PC-9 (cell line): ENCODE measurements around the gene KPNB1. TPM values are rescaled to one million over a fixed set of nuclear protein-coding genes. Genes with fewer than 3 reads are reported as not detected.

Experiments used
- BruUV-seq: library from RNA; stranded (reverse); fragments of 400-500 nt; replicated peaks from 2 replicates; lab custom pipeline; 2021; lab: Mats Ljungman, UMichigan
- CTCF ChIA-PET: fragments of 300-600 bp; sonication (Branson Sonifier 250); formaldehyde crosslinking; loops from one replicate; lab custom pipeline; 2022; ENCODE audit warnings: antibody characterized with exemption; lab: Charles Lee
- POLR2A ChIA-PET: fragments of 300-600 bp; sonication (Branson Sonifier 250); formaldehyde crosslinking; loops from one replicate; lab custom pipeline; 2022; ENCODE audit warnings: antibody characterized with exemption; ENCODE audit not compliant: unreplicated experiment; lab: Charles Lee
- DNase-seq, 2 experiments: peaks; one replicate each; pipeline versions ENCODE4 v3.0.0 to v3.0.0-alpha.2; 2015 to 2022; ENCODE audit warnings: mixed read lengths in 1 of 2
- H2AFZ ChIP-seq: fragments of 200-600 bp; sonication (generic); 2 replicates; pipeline ENCODE4 v1.8.1; 2017; ENCODE audit warnings: antibody characterized with exemption
- H3F3A ChIP-seq: fragments of 200-600 bp; sonication (generic); 2 replicates; pipeline ENCODE4 v1.8.1; 2017; ENCODE audit warnings: antibody characterized with exemption, mild to moderate bottlenecking, low read depth; ENCODE audit not compliant: insufficient read depth
- H3K27ac ChIP-seq: fragments of 200-600 bp; sonication (generic); 2 replicates; pipeline ENCODE4 v1.6.1; 2016; ENCODE audit warnings: mixed run types
- H3K27me3 ChIP-seq: fragments of 200-600 bp; sonication (generic); 2 replicates; pipeline ENCODE4 v1.6.1; 2016; ENCODE audit warnings: low read depth, mixed run types; ENCODE audit not compliant: insufficient read depth
- H3K36me3 ChIP-seq: fragments of 200-600 bp; sonication (generic); 2 replicates; pipeline ENCODE4 v1.6.1; 2016; ENCODE audit warnings: low read depth, mixed run types
- H3K4me1 ChIP-seq: fragments of 200-600 bp; sonication (generic); replicated peaks from 2 replicates; pipeline ENCODE4 v1.6.1; 2016; ENCODE audit warnings: mixed run types; ENCODE audit not compliant: insufficient read depth
- H3K4me2 ChIP-seq: fragments of 200-600 bp; sonication (generic); 2 replicates; pipeline ENCODE4 v1.6.1; 2017; ENCODE audit warnings: mixed run types
- H3K4me3 ChIP-seq: fragments of 200-600 bp; sonication (generic); 2 replicates; pipeline ENCODE4 v1.6.1; 2016; ENCODE audit warnings: mixed run types
- H3K79me2 ChIP-seq: fragments of 200-600 bp; sonication (generic); 2 replicates; pipeline ENCODE4 v1.6.1; 2017; ENCODE audit warnings: low read depth, mixed run types
- H3K9me2 ChIP-seq: fragments of 200-600 bp; sonication (generic); 2 replicates; pipeline ENCODE4 v1.8.1; 2017; ENCODE audit warnings: mild to moderate bottlenecking; ENCODE audit not compliant: insufficient read depth
- H3K9me3 ChIP-seq: fragments of 200-600 bp; sonication (generic); 2 replicates; pipeline ENCODE4 v1.8.1; 2016; ENCODE audit warnings: low read depth; ENCODE audit not compliant: insufficient read depth
- H4K20me1 ChIP-seq: fragments of 200-600 bp; sonication (generic); 2 replicates; pipeline ENCODE4 v1.8.1; 2017; ENCODE audit not compliant: insufficient read depth
- CTCF ChIP-seq: fragments of 200-600 bp; sonication (generic); conservative IDR thresholded peaks from 2 replicates; pipeline ENCODE4 v1.6.1; 2017; ENCODE audit warnings: mixed run types, antibody characterized with exemption, mild to moderate bottlenecking, moderate library complexity
- EZH2 ChIP-seq: fragments of 200-600 bp; sonication (generic); IDR thresholded peaks from 2 replicates; pipeline ENCODE4 v1.8.0; 2017; ENCODE audit warnings: antibody characterized with exemption, low read depth
- intact Hi-C: fragments of 100-400 bp; cut with micrococcal nuclease; formaldehyde crosslinking; loops from one replicate; pipeline ENCODE4 v1.10.0; 2022; ENCODE audit not compliant: unreplicated experiment
- total RNA-seq: library from RNA; stranded (reverse); gene quantifications from 2 replicates; pipeline ENCODE4 v1.2.3, GENCODE V29; 2021

The KPNB1 gene
- total RNA-seq, 1 experiment from 2014 or later = 306 TPM

GRCh38 chr17:47717979-47718621 is 68.4 kb downstream of the KPNB1 start:
- no peaks in the 10 kb centered on the region for H3K36me3 ChIP-seq
- intact Hi-C loops = no loop called here
- no peaks in the 10 kb centered on the region for H4K20me1 ChIP-seq
- peaks cover 17% of the 10 kb centered on the region for H3F3A ChIP-seq
- TF ChIP-seq EZH2 = no peak
- no peak for TF ChIP-seq CTCF
- peaks cover 21% of the 10 kb centered on the region for H3K27me3 ChIP-seq
- peak overlapping the region; percentile 70; the same call in 1 of the 2 replicates for H3K4me2 ChIP-seq
- ChIA-PET POLR2A (interaction anchor here (0.7 kb wide), 1 partner anchor 633 kb away, joined by 3 read pairs; no protein-coding TSS in a partner anchor), CTCF (interaction anchor here (0.6 kb wide), 2 partner anchors 15 to 280 kb away, joined by 3 read pairs; partner anchors contain the start of gene TBX21)
- H3K9me2 ChIP-seq = no peaks in the 10 kb centered on the region
- DNase-seq = no peak
- H3K27ac ChIP-seq = no peak overlapping the region
- H3K79me2 ChIP-seq = no peaks in the 10 kb centered on the region
- H2AFZ ChIP-seq = no peak overlapping the region
- no peak overlapping the region for H3K4me3 ChIP-seq
- H3K4me1 ChIP-seq = peaks cover 45% of the 10 kb centered on the region
- BruUV-seq = no TSS peak
- H3K9me3 ChIP-seq = no peaks in the 10 kb centered on the region

- H3K4me2 ChIP-seq = peak overlapping the region; percentile 70
- ChIA-PET POLR2A (interaction anchor here (0.6 to 0.7 kb wide), 2 partner anchors 101 to 634 kb away, joined by 3 to 11 read pairs; no protein-coding TSS in a partner anchor), CTCF (interaction anchor here (0.6 kb wide), 1 partner anchor 280 kb away, joined by 3 read pairs; no protein-coding TSS in a partner anchor)
Measured at GRCh38 chr17:47718634-47719405, 69.1 kb downstream of the KPNB1 start.

More at GRCh38 chr17:47718634-47719405, 69.1 kb downstream of the KPNB1 start:
- Histone ChIP-seq H3K4me1 (peaks cover 45% of the 10 kb centered on the region), H4K20me1 (no peaks in the 10 kb centered on the region), H2AFZ (no peak overlapping the region), H3F3A (peaks cover 17% of the 10 kb centered on the region), H3K9me3 (no peaks in the 10 kb centered on the region), H3K27me3 (peaks cover 14% of the 10 kb centered on the region), H3K79me2 (no peaks in the 10 kb centered on the region), H3K4me3 (no peak overlapping the region), H3K9me2 (no peaks in the 10 kb centered on the region), H3K27ac (no peak overlapping the region), H3K36me3 (no peaks in the 10 kb centered on the region)
- no TSS peak for BruUV-seq
- TF ChIP-seq CTCF = no peak
- no peak for TF ChIP-seq EZH2
- intact Hi-C loops = no loop called here
- DNase-seq = no peak
